Natural killer cell treated with Interleukin-12 subunit alpha and Interleukin-12 subunit beta and Interleukin-15 and Interleukin-18, amount 100 ng/mL, for 72 hours (primary cell): ENCODE data around the gene STPG2. TPM values are rescaled to one million over a fixed set of nuclear protein-coding genes. Genes with fewer than 3 reads are reported as not detected.
"Not testable (repeated sequence)": the region's sequence is repeated elsewhere in the genome, so short reads cannot be mapped to it uniquely, and the experiment has no call there.

Source experiments
- ATAC-seq, 2 donors: fragments of 150-1000 bp; cut with Tn5 transposase in 1 of 2; sonication (Bioruptor Pico), chemical (Tn5 transposase) in 1 of 2; 2 replicates each; pipeline ENCODE4 v1.10.0; 2021
- DNase-seq: peaks from one replicate; pipeline ENCODE4 v3.0.0; 2022; ENCODE audit warnings: low spot score
- H3K27ac Mint-ChIP-seq, 2 donors: 1 replicate in 1 of 2; 2 replicates in 1 of 2; pipeline ENCODE4 v1.8.0; 2022; ENCODE audit warnings: mixed read lengths in 2 of 2, mild to moderate bottlenecking in 1 of 2, moderate library complexity in 1 of 2
- H3K27me3 Mint-ChIP-seq, 2 donors: 1 replicate in 1 of 2; 2 replicates in 1 of 2; pipeline ENCODE4 v1.8.0; 2022; ENCODE audit warnings: mixed read lengths in 2 of 2
- H3K36me3 Mint-ChIP-seq: one replicate; pipeline ENCODE4 v1.8.0; 2022; ENCODE audit warnings: mixed read lengths
- H3K4me1 Mint-ChIP-seq, 2 donors: 1 replicate in 1 of 2; 2 replicates in 1 of 2; pipeline ENCODE4 v1.8.0; 2022; ENCODE audit warnings: low read depth in 2 of 2, mixed read lengths in 2 of 2, mild to moderate bottlenecking in 1 of 2
- H3K4me3 Mint-ChIP-seq: one replicate; pipeline ENCODE4 v1.8.0; 2022; ENCODE audit warnings: mixed read lengths
- H3K9me3 Mint-ChIP-seq: 2 replicates; pipeline ENCODE4 v1.8.0; 2022; ENCODE audit warnings: mixed read lengths
- total RNA-seq, 2 donors: library from RNA; stranded (reverse); gene quantifications; one replicate each; pipeline ENCODE4 v1.2.3, GENCODE V29; 2022

Gene STPG2
- total RNA-seq, 2 donors from 2014 or later: not detected

DNA sequence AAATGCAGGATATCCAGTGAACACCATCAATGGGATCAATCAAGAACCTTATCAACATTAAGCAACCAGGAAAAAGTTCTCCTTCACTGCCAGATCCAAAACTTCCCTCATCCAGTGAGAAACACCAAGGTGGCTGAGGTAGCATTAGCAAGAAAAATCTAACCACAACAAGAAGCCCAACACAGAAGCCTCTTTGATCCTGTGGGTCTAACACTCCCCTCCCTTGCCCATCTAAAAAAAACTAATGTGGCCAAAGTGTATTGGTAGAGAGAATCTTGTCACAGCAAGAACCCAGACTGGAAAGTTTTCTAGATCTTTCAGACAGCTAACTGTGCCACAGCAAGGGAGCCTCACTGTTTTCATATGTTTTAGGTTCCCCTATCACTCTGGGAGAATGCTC, 558.0 kb downstream of the STPG2 start:
- Mint-ChIP-seq H3K27ac (no peak overlapping the region), H3K4me1 (no peaks in the 10 kb centered on the region), H3K36me3 (no peaks in the 10 kb centered on the region), H3K9me3 (peaks cover 7% of the 10 kb centered on the region), H3K4me3 (no peak overlapping the region), H3K27me3 (no peaks in the 10 kb centered on the region)
- DNase-seq (no peak), ATAC-seq (no peak)

DNA sequence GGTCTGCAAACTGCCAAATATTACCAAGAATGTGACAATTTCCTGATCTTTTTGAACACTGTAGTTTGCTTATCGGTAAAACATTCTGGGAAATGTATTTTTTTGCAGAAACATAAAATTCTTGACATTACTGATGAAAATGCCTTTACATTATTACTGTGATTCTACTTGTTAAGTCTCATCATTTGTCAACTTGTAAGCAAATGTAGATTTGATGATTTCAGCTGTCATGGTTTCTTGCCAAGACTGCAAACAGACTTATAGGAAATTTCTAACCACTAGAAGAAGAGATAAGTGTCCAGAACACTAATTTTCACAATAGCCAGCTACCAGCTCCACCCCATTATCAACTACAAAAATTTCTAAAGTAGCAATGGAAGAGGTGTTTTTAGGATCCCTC, 560.4 kb downstream of the STPG2 start:
- Mint-ChIP-seq H3K36me3 (no peaks in the 10 kb centered on the region), H3K4me1 (no peaks in the 10 kb centered on the region), H3K27me3 (no peaks in the 10 kb centered on the region), H3K9me3 (peaks cover 5% of the 10 kb centered on the region), H3K4me3 (no peak overlapping the region), H3K27ac (no peak overlapping the region)
- ATAC-seq (no peak), DNase-seq (no peak)

DNA sequence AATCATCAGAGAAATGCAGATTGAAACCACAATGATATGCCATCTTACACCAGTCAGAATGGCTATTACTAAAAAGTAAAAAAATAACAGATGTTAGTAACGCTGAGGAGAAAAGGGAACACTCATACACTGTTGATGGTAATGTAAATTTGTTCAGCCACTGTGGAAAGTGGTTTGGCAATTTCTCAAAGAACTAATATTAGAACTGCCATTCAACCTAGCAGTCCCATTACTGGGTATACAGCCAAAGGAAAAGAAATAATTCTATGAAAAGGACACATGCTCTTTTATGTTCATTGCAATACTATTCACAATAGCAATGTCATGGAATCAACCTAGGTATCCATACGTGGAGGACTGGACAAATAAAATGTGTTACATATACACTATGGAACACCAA, 566.3 kb downstream of the STPG2 start:
- no peak overlapping the region for H3K27ac Mint-ChIP-seq
- no peak overlapping the region for H3K4me3 Mint-ChIP-seq
- H3K9me3 Mint-ChIP-seq: peaks cover 3% of the 10 kb centered on the region

DNA sequence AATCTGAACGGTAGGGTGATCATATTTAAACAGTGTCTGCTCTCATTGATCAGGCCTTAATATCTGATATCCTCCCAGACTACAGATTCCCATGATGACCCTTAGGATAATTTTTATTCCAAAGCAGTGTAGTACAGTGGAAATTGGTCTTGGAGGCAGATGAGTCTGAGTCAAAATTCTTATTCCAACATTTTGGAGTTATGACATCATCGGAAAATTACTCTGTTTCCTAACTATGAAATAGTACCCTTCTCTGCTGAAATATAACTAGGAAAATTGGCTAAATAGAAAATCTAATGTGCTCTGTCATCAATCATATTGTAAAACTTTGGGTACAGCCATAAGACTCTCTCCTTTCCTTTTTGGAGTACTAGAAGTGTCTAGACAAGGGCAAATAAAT, 583.3 kb downstream of the STPG2 start:
- ATAC-seq: no peak
- Mint-ChIP-seq H3K4me1 (no peaks in the 10 kb centered on the region), H3K4me3 (no peak overlapping the region), H3K27me3 (no peaks in the 10 kb centered on the region), H3K27ac (no peak overlapping the region), H3K36me3 (peaks cover 9% of the 10 kb centered on the region), H3K9me3 (peaks cover 19% of the 10 kb centered on the region)
- no peak for DNase-seq

More for the DNA sequence above, 566.3 kb downstream of the STPG2 start:
- no peaks in the 10 kb centered on the region for H3K36me3 Mint-ChIP-seq
- no peaks in the 10 kb centered on the region for H3K4me1 Mint-ChIP-seq
- DNase-seq: no peak
- no peak for ATAC-seq
- H3K27me3 Mint-ChIP-seq: no peaks in the 10 kb centered on the region

DNA sequence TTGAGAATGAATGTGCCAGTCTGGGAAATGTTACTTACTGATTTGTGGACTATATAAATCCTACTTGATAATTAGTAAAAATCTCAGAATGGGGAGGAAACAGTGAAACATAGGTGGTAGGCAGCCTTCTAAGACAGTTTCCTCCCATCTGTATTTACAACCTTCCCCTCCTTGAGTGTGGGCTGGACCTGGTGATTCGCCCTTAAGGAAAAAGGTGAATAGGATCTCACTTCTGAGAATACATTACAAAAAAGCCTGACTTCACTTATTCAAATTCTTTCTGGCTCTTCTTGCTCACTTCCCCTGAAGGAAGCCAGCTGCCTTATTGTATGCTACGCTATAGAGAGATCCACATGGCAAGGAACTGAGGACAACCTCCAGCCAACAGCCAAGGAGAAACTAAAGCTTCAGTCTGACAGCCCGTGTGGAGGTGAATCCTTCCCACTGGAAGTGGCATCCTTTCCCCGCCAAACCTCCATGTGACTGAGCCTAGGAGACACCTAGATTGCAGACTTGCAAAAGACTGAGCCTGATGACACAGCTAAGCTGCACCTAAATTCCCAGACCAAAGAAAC, 585.0 kb downstream of the STPG2 start:
- H3K36me3 Mint-ChIP-seq: peaks cover 5% of the 10 kb centered on the region
- H3K27me3 Mint-ChIP-seq: no peaks in the 10 kb centered on the region
- H3K4me3 Mint-ChIP-seq: no peak overlapping the region
- no peaks in the 10 kb centered on the region for H3K4me1 Mint-ChIP-seq
- DNase-seq (no peak), ATAC-seq (no peak)
- no peak overlapping the region for H3K27ac Mint-ChIP-seq
- H3K9me3 Mint-ChIP-seq: peaks cover 16% of the 10 kb centered on the region

DNA sequence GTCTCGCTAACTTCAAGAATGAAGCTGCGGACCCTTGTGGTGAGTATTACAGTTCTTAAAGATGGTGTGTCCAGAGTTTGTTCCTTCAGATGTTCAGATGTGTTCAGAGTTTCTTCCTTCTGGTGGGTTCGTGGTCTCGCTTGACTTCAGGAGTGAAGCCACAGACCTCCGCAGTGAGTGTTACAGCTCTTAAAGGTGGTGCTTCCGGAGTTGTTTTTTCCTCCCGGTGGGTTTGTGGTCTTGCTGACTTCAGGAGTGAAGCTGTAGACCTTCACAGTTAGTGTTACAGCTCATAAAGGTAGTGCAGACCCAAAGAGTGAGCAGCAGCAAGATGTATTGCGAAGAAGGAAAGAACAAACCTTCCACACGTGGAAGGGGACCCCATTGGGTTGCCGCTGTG, 592.6 kb downstream of the STPG2 start:
- H3K4me3 Mint-ChIP-seq, H3K4me1 Mint-ChIP-seq, H3K9me3 Mint-ChIP-seq, ATAC-seq, H3K27me3 Mint-ChIP-seq, H3K27ac Mint-ChIP-seq, H3K36me3 Mint-ChIP-seq, DNase-seq: not testable (repeated sequence)

DNA sequence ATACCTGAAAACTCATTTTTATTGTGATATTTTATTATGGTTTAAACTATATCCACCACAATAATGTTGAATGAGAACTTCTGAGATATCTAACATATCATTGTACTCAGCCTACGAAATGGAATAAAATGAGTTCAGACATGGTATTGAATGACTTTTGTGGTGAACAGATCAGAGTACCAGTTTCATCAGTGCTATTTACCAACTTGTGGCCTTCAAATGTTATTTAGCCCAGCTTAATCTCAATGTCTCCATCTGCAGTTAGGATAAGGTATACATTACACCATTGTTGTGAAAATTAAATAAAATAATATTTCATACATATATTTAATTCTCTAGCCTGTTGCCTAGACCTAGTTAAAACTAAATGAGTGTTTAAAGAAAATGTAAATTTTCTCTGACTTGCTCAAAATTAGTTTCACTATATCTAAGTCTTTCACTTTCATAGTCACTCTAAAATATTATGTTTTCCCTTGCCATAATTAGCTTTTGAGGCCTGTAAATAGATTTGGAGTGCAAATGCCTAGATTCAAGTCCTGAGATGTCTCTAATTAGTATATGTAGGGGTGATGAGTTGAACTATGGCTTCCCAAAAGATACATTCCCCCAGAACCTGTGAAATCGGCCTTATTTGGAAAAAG, 594.2 kb downstream of the STPG2 start:
- Mint-ChIP-seq H3K4me3 (no peak overlapping the region), H3K36me3 (peaks cover 7% of the 10 kb centered on the region), H3K9me3 (peaks cover 6% of the 10 kb centered on the region), H3K27ac (no peak overlapping the region), H3K27me3 (no peaks in the 10 kb centered on the region), H3K4me1 (no peaks in the 10 kb centered on the region)
- no peak for DNase-seq
- no peak for ATAC-seq

DNA sequence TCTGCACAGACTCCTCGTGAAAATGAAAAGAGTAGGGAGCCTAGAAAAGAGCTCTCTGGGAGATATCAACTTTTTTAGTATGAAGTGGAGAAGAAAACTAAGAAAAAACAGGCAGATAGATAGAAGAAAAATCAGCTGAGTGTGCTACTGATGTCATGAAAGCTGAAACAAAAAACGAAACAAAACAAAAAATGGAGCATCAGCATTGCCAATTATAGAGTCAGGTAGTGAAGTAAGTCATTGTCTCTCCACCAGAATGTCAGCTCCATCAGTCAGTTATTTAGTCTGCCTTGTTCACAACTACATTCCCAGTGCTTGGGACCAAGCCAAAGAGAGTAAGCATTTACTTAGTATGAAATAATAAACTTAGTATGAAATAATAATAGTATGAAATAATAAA, 595.1 kb downstream of the STPG2 start:
- DNase-seq: no peak
- no peak for ATAC-seq
- Mint-ChIP-seq H3K36me3 (peaks cover 7% of the 10 kb centered on the region), H3K4me3 (no peak overlapping the region), H3K27ac (no peak overlapping the region), H3K27me3 (no peaks in the 10 kb centered on the region), H3K4me1 (no peaks in the 10 kb centered on the region), H3K9me3 (peaks cover 4% of the 10 kb centered on the region)

DNA sequence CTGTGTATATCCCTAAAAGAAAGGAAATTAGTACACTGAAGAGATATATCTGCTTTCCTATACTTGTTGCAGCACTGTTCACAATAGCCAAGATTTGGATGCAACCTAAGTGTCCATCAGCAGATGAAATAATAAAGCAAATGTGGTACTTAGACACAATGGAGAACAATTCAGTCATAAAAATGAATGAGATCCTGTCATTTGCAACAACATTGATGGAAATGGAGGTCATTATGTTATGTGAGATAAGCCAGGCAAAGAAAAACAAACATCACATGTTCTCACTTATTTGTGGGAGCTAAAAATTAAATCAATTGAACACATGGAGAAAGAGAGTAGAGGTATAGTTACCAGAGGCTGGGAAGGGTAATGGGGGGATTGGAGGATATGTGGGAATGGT, 611.9 kb downstream of the STPG2 start:
- no peaks in the 10 kb centered on the region for H3K27me3 Mint-ChIP-seq
- H3K4me1 Mint-ChIP-seq: no peaks in the 10 kb centered on the region
- H3K9me3 Mint-ChIP-seq: peaks cover 26% of the 10 kb centered on the region
- H3K4me3 Mint-ChIP-seq: no peak overlapping the region
- no peak overlapping the region for H3K27ac Mint-ChIP-seq
- H3K36me3 Mint-ChIP-seq: no peaks in the 10 kb centered on the region
- DNase-seq (no peak), ATAC-seq (no peak)

DNA sequence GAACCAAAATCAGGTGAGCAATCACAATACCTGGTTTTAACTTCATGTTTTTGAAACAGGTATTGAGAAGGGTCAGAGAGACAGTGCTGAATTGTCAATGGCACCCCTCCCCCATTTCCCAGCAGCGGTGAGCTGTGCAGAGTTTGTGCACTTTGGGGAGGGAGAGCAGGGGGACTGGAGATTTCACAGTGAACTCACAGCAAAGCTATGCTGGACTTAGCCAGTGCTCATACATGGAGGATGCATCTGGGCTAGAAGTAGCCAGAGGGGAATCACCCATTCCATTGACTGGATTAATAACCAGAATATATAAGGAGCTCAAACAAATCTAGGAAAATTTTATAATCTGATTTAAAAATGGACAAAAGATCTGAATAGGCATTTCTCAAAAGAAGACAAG, 612.6 kb downstream of the STPG2 start:
- ATAC-seq (no peak), DNase-seq (no peak)
- Mint-ChIP-seq H3K4me1 (no peaks in the 10 kb centered on the region), H3K9me3 (peaks cover 26% of the 10 kb centered on the region), H3K4me3 (no peak overlapping the region), H3K27me3 (no peaks in the 10 kb centered on the region), H3K36me3 (no peaks in the 10 kb centered on the region), H3K27ac (no peak overlapping the region)

DNA sequence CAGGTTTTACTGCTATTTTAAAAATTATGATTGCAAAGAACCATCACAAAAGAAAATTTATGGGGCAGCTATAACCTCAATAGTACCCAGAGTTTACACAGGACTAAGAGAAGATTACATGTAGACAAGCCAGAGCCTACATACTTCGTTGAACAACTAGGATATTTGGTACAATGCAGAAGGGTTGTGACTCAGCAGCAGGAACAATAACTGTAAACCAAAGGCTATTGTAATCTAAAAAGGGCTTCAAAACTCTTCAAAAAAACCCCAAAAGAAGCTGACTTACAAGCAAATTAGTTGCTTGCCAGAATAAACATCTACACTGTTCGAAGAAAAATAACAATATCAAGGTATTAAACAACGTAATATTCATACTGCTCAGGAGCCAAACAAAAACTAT, 618.0 kb downstream of the STPG2 start:
- Mint-ChIP-seq H3K27ac (no peak overlapping the region), H3K36me3 (no peaks in the 10 kb centered on the region), H3K9me3 (peaks cover 22% of the 10 kb centered on the region), H3K27me3 (no peaks in the 10 kb centered on the region), H3K4me1 (no peaks in the 10 kb centered on the region), H3K4me3 (no peak overlapping the region)
- ATAC-seq: no peak
- DNase-seq: no peak

DNA sequence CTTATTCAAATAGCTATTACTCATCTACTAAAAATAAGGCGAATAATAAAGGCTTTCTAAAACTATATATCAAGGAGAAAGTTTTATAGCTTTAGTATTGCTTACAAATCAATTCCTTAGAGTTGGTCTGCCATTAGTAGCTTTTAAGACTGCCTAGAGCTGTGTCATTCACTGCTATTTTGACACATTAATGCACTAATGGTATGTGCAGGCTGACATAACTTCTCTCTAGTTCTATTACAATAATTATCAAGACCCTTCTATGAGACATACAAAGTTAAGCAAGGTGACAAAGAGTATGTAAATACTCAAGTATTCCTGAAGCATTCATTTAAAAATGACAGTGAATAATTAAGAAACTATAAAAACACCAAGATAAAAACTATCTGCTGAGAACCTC, 625.3 kb downstream of the STPG2 start:
- H3K27ac Mint-ChIP-seq: no peak overlapping the region
- no peak for DNase-seq
- peaks cover 14% of the 10 kb centered on the region for H3K9me3 Mint-ChIP-seq
- no peak for ATAC-seq
- no peaks in the 10 kb centered on the region for H3K4me1 Mint-ChIP-seq
- H3K27me3 Mint-ChIP-seq: no peaks in the 10 kb centered on the region
- H3K4me3 Mint-ChIP-seq: no peak overlapping the region
- no peaks in the 10 kb centered on the region for H3K36me3 Mint-ChIP-seq

DNA sequence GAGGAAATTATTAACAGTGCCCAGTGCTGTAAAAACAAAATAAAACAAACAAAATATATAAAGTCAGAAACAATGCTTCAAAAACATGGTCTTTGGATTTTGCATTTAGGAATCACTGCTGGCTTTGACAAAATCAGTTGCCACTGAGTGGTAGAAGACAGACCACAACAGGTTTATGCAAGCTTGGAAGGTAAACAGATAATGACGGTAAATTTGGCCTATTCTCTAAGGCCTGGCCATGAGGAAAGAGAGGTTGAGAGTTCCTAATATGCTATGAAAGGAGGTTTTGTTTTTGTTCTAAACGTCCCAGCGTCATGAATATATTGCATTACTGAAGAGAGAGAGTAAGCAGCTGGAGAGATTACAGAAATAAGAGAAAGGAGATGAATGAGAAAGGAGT, 629.4 kb downstream of the STPG2 start:
- H3K27me3 Mint-ChIP-seq: no peaks in the 10 kb centered on the region
- no peak overlapping the region for H3K27ac Mint-ChIP-seq
- DNase-seq: no peak
- no peaks in the 10 kb centered on the region for H3K36me3 Mint-ChIP-seq
- peaks cover 12% of the 10 kb centered on the region for H3K9me3 Mint-ChIP-seq
- no peaks in the 10 kb centered on the region for H3K4me1 Mint-ChIP-seq
- no peak for ATAC-seq
- no peak overlapping the region for H3K4me3 Mint-ChIP-seq
